Bladder microvascular endothelial cell (primary cell): Measurements from ENCODE around the gene CAMTA2. TPM values are rescaled to one million over a fixed set of nuclear protein-coding genes. Genes with fewer than 3 reads are reported as not detected.

Experiments
- total RNA-seq: library from RNA; depleted of rRNA; stranded (reverse); fragments of >200 nt; gene quantifications from 2 replicates; pipeline ENCODE4 v1.2.3, GENCODE V29; 2014

The CAMTA2 gene
- total RNA-seq: 6.5 and 14.0 TPM in 2 replicates

GRCh38 chr17:4986951-4987766 lies at the start of gene CAMTA2:
CAMTA2 (minus strand) TSS chr17:4987675; CDS start chr17:4986222, 1,453 bp downstream.

GRCh38 chr17:5035315-5035714 lies 47.8 kb upstream of the CAMTA2 start, which contains the start of gene SLC52A1:
SLC52A1 (minus strand) TSS chr17:5035426; CDS start chr17:5034606, 820 bp downstream.

GRCh38 chr17:4997302-4998026 lies 10.0 kb upstream of the CAMTA2 start, which contains the start of the genes INCA1 and KIF1C:
INCA1 (minus strand) TSS chr17:4997522; CDS start chr17:4994437, 3,085 bp downstream.
KIF1C (plus strand) TSS chr17:4997950; CDS start chr17:5000247, 2,297 bp downstream.

GRCh38 chr17:4967539-4968485 lies 19.7 kb downstream of the CAMTA2 start, which contains the start of gene SPAG7:
SPAG7 (minus strand) TSS chr17:4967817; CDS start chr17:4967804, 13 bp downstream.

GRCh38 chr17:4950746-4951204 lies 36.7 kb downstream of the CAMTA2 start, which contains the start of gene ENO3:
ENO3 (plus strand) TSS chr17:4951119; CDS start chr17:4951830, 711 bp downstream.

GRCh38 chr17:4948166-4948930 lies 39.1 kb downstream of the CAMTA2 start, which contains the start of gene PFN1:
PFN1 (minus strand) TSS chr17:4948530; CDS start chr17:4948394, 136 bp downstream.

GRCh38 chr17:4939796-4940554 lies 47.5 kb downstream of the CAMTA2 start, which contains the start of the genes RNF167 and SLC25A11:
RNF167 (plus strand) TSS chr17:4940268; CDS start chr17:4940910, 642 bp downstream.
SLC25A11 (minus strand) TSS chr17:4940046; CDS start chr17:4939910, 136 bp downstream.

GRCh38 chr17:4931963-4932362 lies 55.5 kb downstream of the CAMTA2 start, which contains the start of gene GP1BA:
GP1BA (plus strand) TSS chr17:4932277; CDS start chr17:4932605, 328 bp downstream.

Other genes starting within 250 kb of the CAMTA2 start
- 0.19 TPM in 1 of 2 replicates, not detected in the other for gene ZMYND15, start 247.8 kb downstream of the CAMTA2 start, total RNA-seq
- gene CXCL16, start 247.7 kb downstream of the CAMTA2 start, total RNA-seq: 1.3 and 2.6 TPM in 2 replicates
- not detected in 2 replicates for gene TM4SF5, start 215.8 kb downstream of the CAMTA2 start, total RNA-seq
- gene VMO1, start 201.3 kb downstream of the CAMTA2 start, total RNA-seq: 0.13 TPM in 1 of 2 replicates, not detected in the other
- not detected in 2 replicates for gene GLTPD2, start 198.7 kb downstream of the CAMTA2 start, total RNA-seq
- 139 and 176 TPM in 2 replicates for gene PSMB6, start 191.5 kb downstream of the CAMTA2 start, total RNA-seq
- 26.4 and 39.3 TPM in 2 replicates for gene PLD2, start 180.5 kb downstream of the CAMTA2 start, total RNA-seq
- gene MINK1, start 154.3 kb downstream of the CAMTA2 start, total RNA-seq: 30.0 and 78.7 TPM in 2 replicates
- 0.49 and 1.1 TPM in 2 replicates for gene C17orf107, start 88.1 kb downstream of the CAMTA2 start, total RNA-seq
- gene CHRNE, start 84.6 kb downstream of the CAMTA2 start, total RNA-seq: 0.31 and 0.32 TPM in 2 replicates
- 0.13 TPM in 1 of 2 replicates, not detected in the other for gene GP1BA, start 55.4 kb downstream of the CAMTA2 start, total RNA-seq
- gene SLC25A11, start 47.6 kb downstream of the CAMTA2 start, total RNA-seq: 45.8 and 61.3 TPM in 2 replicates
- 13.4 and 18.6 TPM in 2 replicates for gene RNF167, start 47.4 kb downstream of the CAMTA2 start, total RNA-seq
- 789 and 1,108 TPM in 2 replicates for gene PFN1, start 39.1 kb downstream of the CAMTA2 start, total RNA-seq
- gene ENO3, start 36.6 kb downstream of the CAMTA2 start, total RNA-seq: 1.6 and 4.7 TPM in 2 replicates
- gene SPAG7, start 19.9 kb downstream of the CAMTA2 start, total RNA-seq: 44.0 and 53.9 TPM in 2 replicates
- gene INCA1, start 9.8 kb upstream of the CAMTA2 start, total RNA-seq: 0.25 and 0.32 TPM in 2 replicates
- gene KIF1C, start 10.3 kb upstream of the CAMTA2 start, total RNA-seq: 91.3 and 158 TPM in 2 replicates
- under 0.01 and 0.19 TPM in 2 replicates for gene SLC52A1, start 47.8 kb upstream of the CAMTA2 start, total RNA-seq
- gene ZFP3, start 90.8 kb upstream of the CAMTA2 start, total RNA-seq: 0.97 and 1.7 TPM in 2 replicates
- 4.0 and 5.5 TPM in 2 replicates for gene ZNF232, start 124.2 kb upstream of the CAMTA2 start, total RNA-seq
- gene USP6, start 128.4 kb upstream of the CAMTA2 start, total RNA-seq: not detected in 2 replicates
- gene ZNF594, start 204.2 kb upstream of the CAMTA2 start, total RNA-seq: 2.9 and 5.4 TPM in 2 replicates
- not detected in 2 replicates for gene SCIMP, start 247.2 kb upstream of the CAMTA2 start, total RNA-seq